ENCODE results near the gene SCN1A.

SCN1A gene

GRCh38 chr2:165969227-165969626 is 158.6 kb downstream of the SCN1A start:
- no peaks in the 10 kb centered on the region for H3K36me3 ChIP-seq (ENCODE audit: insufficient read depth, low read depth, low read length)
- H3K9ac ChIP-seq (ENCODE audit: low read depth, low read length) = no peak overlapping the region

GRCh38 chr2:165967746-165968145 is 160.1 kb downstream of the SCN1A start:
- Histone ChIP-seq H3K36me3 (ENCODE audit: insufficient read depth, low read depth, low read length) (no peaks in the 10 kb centered on the region), H3K9me3 (ENCODE audit: insufficient read depth, low read depth, low read length) (no peaks in the 10 kb centered on the region), H3K27ac (ENCODE audit: low read length) (no peak overlapping the region), H3K27me3 (ENCODE audit: insufficient read depth, low read length) (no peaks in the 10 kb centered on the region), H3K4me1 (ENCODE audit: insufficient read depth, low read length) (no peaks in the 10 kb centered on the region), H3K4me3 (ENCODE audit: low read length) (no peak overlapping the region), H3K9ac (ENCODE audit: low read depth, low read length) (no peak overlapping the region)

More at GRCh38 chr2:165969227-165969626, 158.6 kb downstream of the SCN1A start:
- no peak overlapping the region for H3K4me3 ChIP-seq (ENCODE audit: low read length)
- H3K9me3 ChIP-seq (ENCODE audit: insufficient read depth, low read depth, low read length) = no peaks in the 10 kb centered on the region
- no peaks in the 10 kb centered on the region for H3K4me1 ChIP-seq (ENCODE audit: insufficient read depth, low read length)
- H3K27ac ChIP-seq (ENCODE audit: low read length) = no peak overlapping the region
- H3K27me3 ChIP-seq (ENCODE audit: insufficient read depth, low read length) = no peaks in the 10 kb centered on the region

- Histone ChIP-seq H3K9ac (ENCODE audit: low read depth, low read length) (no peak overlapping the region), H3K27ac (ENCODE audit: low read length) (no peak overlapping the region), H3K4me3 (ENCODE audit: low read length) (no peak overlapping the region), H3K4me1 (ENCODE audit: insufficient read depth, low read length) (no peaks in the 10 kb centered on the region), H3K27me3 (ENCODE audit: insufficient read depth, low read length) (no peaks in the 10 kb centered on the region), H3K36me3 (ENCODE audit: insufficient read depth, low read depth, low read length) (no peaks in the 10 kb centered on the region), H3K9me3 (ENCODE audit: insufficient read depth, low read depth, low read length) (no peaks in the 10 kb centered on the region)
Measured at GRCh38 chr2:165961818-165962217, 166.0 kb downstream of the SCN1A start.

DNA sequence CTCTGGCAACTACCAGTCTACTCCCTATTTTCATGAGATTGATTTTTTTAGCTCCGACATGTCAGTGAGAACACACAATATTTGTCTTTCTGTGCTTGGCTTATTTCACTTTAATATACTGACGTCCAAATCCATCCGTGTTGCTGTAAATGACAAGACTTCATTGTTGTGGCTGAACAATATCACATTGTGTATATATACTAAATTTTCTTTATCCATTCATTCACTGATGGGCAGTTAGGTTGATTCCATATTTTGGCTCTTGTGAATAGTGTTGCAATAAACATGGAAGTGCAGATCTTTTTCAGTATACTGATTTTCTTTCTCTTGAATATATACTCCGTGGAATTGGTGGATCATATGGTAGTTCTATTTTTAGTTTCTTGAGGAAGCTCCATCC is 168.4 kb downstream of the SCN1A start:
- no peak overlapping the region for H3K4me3 ChIP-seq (ENCODE audit: low read length)
- H3K27ac ChIP-seq (ENCODE audit: low read length) = no peak overlapping the region
- 0 out of 2 replicates have a peak, but pooled peaks cover 4% of the 10 kb centered on the region for H3K4me1 ChIP-seq (ENCODE audit: insufficient read depth, low read length)
- no peaks in the 10 kb centered on the region for H3K36me3 ChIP-seq (ENCODE audit: insufficient read depth, low read depth, low read length)
- no peak overlapping the region for H3K9ac ChIP-seq (ENCODE audit: low read depth, low read length)
- peaks cover 7% of the 10 kb centered on the region; the same call in 1 of the 2 replicates for H3K27me3 ChIP-seq (ENCODE audit: insufficient read depth, low read length)
- H3K9me3 ChIP-seq (ENCODE audit: insufficient read depth, low read depth, low read length) = no peaks in the 10 kb centered on the region

DNA sequence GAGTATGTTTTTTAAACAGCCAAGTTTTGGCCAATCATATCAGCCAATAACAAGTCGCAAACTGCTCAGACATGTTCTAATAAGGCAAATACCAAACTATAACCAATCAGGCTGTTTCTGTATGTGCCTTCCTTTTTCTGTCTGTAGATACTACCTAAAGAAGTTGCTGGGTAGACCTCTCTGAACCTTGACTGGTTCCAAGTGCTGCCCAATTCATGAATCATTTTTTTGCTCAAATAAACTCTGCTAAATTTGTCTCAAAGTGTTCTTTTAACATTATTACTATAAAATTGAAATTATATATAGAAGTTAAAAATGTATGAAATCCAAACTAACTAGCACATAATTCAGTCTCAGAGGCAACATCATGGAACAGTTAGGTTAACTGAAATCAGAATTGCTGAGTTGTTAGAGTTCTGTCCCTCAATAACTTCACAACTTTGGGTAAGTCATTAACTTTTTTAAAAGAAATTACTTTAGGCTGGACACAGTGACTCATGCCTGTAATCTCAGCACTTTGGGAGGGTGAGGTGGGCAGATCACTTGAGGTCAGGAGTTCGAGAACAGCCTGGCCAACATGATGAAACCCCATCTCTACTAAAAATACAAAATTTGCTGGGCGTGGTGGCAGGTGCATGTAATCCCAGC is 169.4 kb downstream of the SCN1A start:
- no peak overlapping the region for H3K27ac ChIP-seq (ENCODE audit: low read length)
- no peaks in the 10 kb centered on the region for H3K9me3 ChIP-seq (ENCODE audit: insufficient read depth, low read depth, low read length)
- H3K27me3 ChIP-seq (ENCODE audit: insufficient read depth, low read length) = peaks cover 7% of the 10 kb centered on the region; the same call in 1 of the 2 replicates

GRCh38 chr2:165957030-165957675 is 170.7 kb downstream of the SCN1A start:
- H3K36me3 ChIP-seq (ENCODE audit: insufficient read depth, low read depth, low read length) = no peaks in the 10 kb centered on the region
- no peak overlapping the region for H3K9ac ChIP-seq (ENCODE audit: low read depth, low read length)
- no peaks in the 10 kb centered on the region for H3K9me3 ChIP-seq (ENCODE audit: insufficient read depth, low read depth, low read length)
- H3K4me3 ChIP-seq (ENCODE audit: low read length) = no peak overlapping the region
- peaks cover 7% of the 10 kb centered on the region; the same call in 1 of the 2 replicates for H3K27me3 ChIP-seq (ENCODE audit: insufficient read depth, low read length)
- peaks cover 6% of the 10 kb centered on the region; the same call in 1 of the 2 replicates for H3K4me1 ChIP-seq (ENCODE audit: insufficient read depth, low read length)
- no peak overlapping the region for H3K27ac ChIP-seq (ENCODE audit: low read length)

More for the DNA sequence above, 169.4 kb downstream of the SCN1A start:
- no peak overlapping the region for H3K4me3 ChIP-seq (ENCODE audit: low read length)
- H3K9ac ChIP-seq (ENCODE audit: low read depth, low read length) = no peak overlapping the region
- H3K36me3 ChIP-seq (ENCODE audit: insufficient read depth, low read depth, low read length) = no peaks in the 10 kb centered on the region
- 0 out of 2 replicates have a peak, but pooled peaks cover 6% of the 10 kb centered on the region for H3K4me1 ChIP-seq (ENCODE audit: insufficient read depth, low read length)

DNA sequence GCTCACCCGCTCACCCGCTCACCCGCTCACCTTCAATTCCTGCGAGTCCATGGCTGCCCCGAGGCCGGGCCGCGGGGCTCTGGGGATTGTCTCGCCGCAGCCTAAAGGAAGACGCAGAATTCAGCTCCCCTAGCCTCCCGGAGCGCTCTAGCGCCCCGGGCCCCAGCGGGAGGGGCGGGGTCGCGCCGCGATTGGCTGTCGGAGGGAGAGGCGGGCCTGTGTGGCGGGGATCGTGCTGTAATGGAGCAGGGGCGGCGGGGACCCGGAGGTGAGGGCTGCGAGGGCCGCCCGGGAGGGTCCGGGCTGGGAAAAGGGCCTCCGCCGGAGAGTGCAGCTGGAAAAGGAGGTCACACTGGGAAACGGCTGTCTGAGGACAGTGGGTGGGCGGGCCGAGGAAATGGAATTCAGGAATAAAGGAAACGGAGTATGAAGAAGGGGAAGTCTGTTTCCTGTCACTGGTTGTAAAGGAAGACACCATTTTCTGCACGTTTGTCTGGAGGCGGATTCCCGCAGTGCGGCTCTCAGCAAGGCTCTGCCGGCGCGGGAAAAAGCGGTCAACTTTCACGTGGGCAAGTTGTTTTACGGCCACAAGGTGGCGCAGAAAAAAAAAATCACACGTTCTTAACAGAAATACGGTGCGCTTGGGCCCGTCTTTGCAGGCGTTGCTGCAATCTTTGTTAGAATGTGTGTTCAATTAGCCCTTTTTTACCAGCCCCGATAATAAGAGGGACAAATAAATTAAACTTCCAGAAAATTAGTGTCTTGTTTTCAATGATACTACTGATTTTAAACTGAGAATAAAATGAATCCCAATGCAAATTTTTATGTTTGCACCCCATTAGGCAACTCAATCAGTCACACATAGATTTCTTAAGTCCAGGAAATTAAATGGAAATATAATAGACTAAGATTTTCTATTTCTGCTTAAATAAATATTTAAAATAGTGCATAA is 173.9 kb downstream of the SCN1A start, which contains the start of gene TTC21B:
Gene TTC21B (minus strand): TSS at position 122 of the 952 bp plus-strand sequence. CDS start 71 bp downstream, at position 51.
- Histone ChIP-seq H3K36me3 (ENCODE audit: insufficient read depth, low read depth, low read length) (peaks cover 7% of the 10 kb centered on the region; the same call in 1 of the 2 replicates), H3K4me3 (ENCODE audit: low read length) (peak within 1 kb of the TSS; percentile 95), H3K27ac (ENCODE audit: low read length) (peak within 1 kb of the TSS; percentile 78), H3K27me3 (ENCODE audit: insufficient read depth, low read length) (peaks cover 7% of the 10 kb centered on the region; the same call in 1 of the 2 replicates), H3K9me3 (ENCODE audit: insufficient read depth, low read depth, low read length) (no peaks in the 10 kb centered on the region), H3K4me1 (ENCODE audit: insufficient read depth, low read length) (peaks cover 10% of the 10 kb centered on the region; the same call in 1 of the 2 replicates), H3K9ac (ENCODE audit: low read depth, low read length) (peak within 1 kb of the TSS; percentile 87)

DNA sequence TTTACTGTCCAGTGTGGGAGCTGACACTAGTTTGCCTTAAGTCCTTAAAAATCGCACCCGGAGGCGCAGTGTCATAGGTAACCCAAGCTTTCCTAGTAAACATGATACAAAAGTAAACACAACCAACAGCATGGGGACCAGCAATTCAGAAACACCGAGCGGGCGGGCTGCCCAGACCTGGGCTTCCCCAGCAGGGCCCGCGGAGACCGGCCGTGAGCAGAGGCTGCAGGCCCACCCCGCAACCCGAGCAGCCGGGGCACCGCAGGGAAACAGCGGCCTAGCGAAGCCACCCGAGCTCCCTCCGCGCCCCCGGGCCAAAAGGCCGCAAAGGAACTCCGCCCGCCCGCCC is 174.5 kb downstream of the SCN1A start:
- peak overlapping the region; percentile 87 for H3K9ac ChIP-seq (ENCODE audit: low read depth, low read length)
- peak overlapping the region; percentile 78 for H3K27ac ChIP-seq (ENCODE audit: low read length)
- peaks cover 7% of the 10 kb centered on the region; the same call in 1 of the 2 replicates for H3K27me3 ChIP-seq (ENCODE audit: insufficient read depth, low read length)
- H3K9me3 ChIP-seq (ENCODE audit: insufficient read depth, low read depth, low read length) = no peaks in the 10 kb centered on the region
- peak overlapping the region; percentile 95 for H3K4me3 ChIP-seq (ENCODE audit: low read length)
- H3K36me3 ChIP-seq (ENCODE audit: insufficient read depth, low read depth, low read length) = peaks cover 13% of the 10 kb centered on the region; the same call in 1 of the 2 replicates
- H3K4me1 ChIP-seq (ENCODE audit: insufficient read depth, low read length) = peaks cover 10% of the 10 kb centered on the region; the same call in 1 of the 2 replicates

- no peak overlapping the region for H3K27ac ChIP-seq (ENCODE audit: low read length)
- H3K27me3 ChIP-seq (ENCODE audit: insufficient read depth, low read length) = peaks cover 7% of the 10 kb centered on the region; the same call in 1 of the 2 replicates
- peak overlapping the region; percentile 87; the same call in 1 of the 2 replicates for H3K9ac ChIP-seq (ENCODE audit: low read depth, low read length)
- H3K4me1 ChIP-seq (ENCODE audit: insufficient read depth, low read length) = peaks cover 10% of the 10 kb centered on the region; the same call in 1 of the 2 replicates
- H3K9me3 ChIP-seq (ENCODE audit: insufficient read depth, low read depth, low read length) = no peaks in the 10 kb centered on the region
- H3K4me3 ChIP-seq (ENCODE audit: low read length) = peak overlapping the region; percentile 95
- H3K36me3 ChIP-seq (ENCODE audit: insufficient read depth, low read depth, low read length) = peaks cover 18% of the 10 kb centered on the region; the same call in 1 of the 2 replicates
Measured at GRCh38 chr2:165952741-165953211, 175.0 kb downstream of the SCN1A start.

- Histone ChIP-seq H3K9me3 (ENCODE audit: insufficient read depth, low read depth, low read length) (no peaks in the 10 kb centered on the region), H3K4me3 (ENCODE audit: low read length) (peak overlapping the region; percentile 95), H3K9ac (ENCODE audit: low read depth, low read length) (peak overlapping the region; percentile 87; the same call in 1 of the 2 replicates), H3K27me3 (ENCODE audit: insufficient read depth, low read length) (peaks cover 7% of the 10 kb centered on the region; the same call in 1 of the 2 replicates), H3K27ac (ENCODE audit: low read length) (no peak overlapping the region), H3K4me1 (ENCODE audit: insufficient read depth, low read length) (peaks cover 10% of the 10 kb centered on the region; the same call in 1 of the 2 replicates), H3K36me3 (ENCODE audit: insufficient read depth, low read depth, low read length) (peaks cover 25% of the 10 kb centered on the region)
Measured at GRCh38 chr2:165952085-165952484, 175.7 kb downstream of the SCN1A start.

DNA sequence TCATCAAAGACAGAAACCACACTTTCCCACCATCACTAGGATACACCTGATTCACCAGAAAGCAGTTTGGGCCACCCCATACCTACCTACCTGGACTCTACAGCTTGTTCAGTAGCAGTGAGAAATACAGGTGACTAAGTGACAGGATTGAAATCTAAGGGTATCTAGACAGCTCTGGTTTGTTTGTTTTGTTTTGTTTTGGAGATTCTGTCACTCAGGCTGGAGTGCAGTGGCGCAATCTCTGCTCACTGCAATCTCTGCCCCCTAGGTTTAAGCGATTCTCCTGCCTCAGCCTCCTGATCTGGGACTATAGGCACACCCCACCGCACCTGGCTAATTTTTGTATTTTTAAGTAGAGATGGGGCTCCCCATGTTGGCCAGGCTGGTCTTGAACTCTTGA is 177.4 kb downstream of the SCN1A start:
- Histone ChIP-seq H3K4me1 (ENCODE audit: insufficient read depth, low read length) (peaks cover 10% of the 10 kb centered on the region; the same call in 1 of the 2 replicates), H3K27me3 (ENCODE audit: insufficient read depth, low read length) (peaks cover 7% of the 10 kb centered on the region; the same call in 1 of the 2 replicates), H3K9ac (ENCODE audit: low read depth, low read length) (no peak overlapping the region), H3K9me3 (ENCODE audit: insufficient read depth, low read depth, low read length) (no peaks in the 10 kb centered on the region), H3K36me3 (ENCODE audit: insufficient read depth, low read depth, low read length) (peaks cover 30% of the 10 kb centered on the region), H3K4me3 (ENCODE audit: low read length) (no peak overlapping the region), H3K27ac (ENCODE audit: low read length) (no peak overlapping the region)
